ENCODE data around the gene THADA.
"Not testable (repeated sequence)": the region's sequence is repeated elsewhere in the genome, so short reads cannot be mapped to it uniquely, and the experiment has no call there.

- not testable (repeated sequence) for TF ChIP-seq CTCF (conservative IDR thresholded peaks at IDR 0.05; ENCODE audit: low read length); EZH2phosphoT487 (IDR thresholded peaks at IDR 0.05; ENCODE audit: borderline replicate concordance, low read depth, low read length)
Observed at GRCh38 chr2:43636153-43636552, 40.3 kb upstream of the THADA start.

Data from OCI-LY7 (cell line).